OCI-LY1 (cell line): ENCODE data around the gene MMS19.

Source experiments
- EZH2 ChIP-seq: fragments of 200-600 bp; sonication (generic), shearing (Covaris generic); IDR thresholded peaks from 2 replicates; pipeline ENCODE4 v1.8.0; 2017; ENCODE audit warnings: borderline replicate concordance, mixed run types, mild to moderate bottlenecking, antibody characterized with exemption, low read length, moderate library complexity, mixed read lengths
- TF ChIP-seq, protein P1 (sequence below): fragments of 200-600 bp; sonication (generic), shearing (Covaris generic); IDR thresholded peaks from 2 replicates; pipeline ENCODE4 v1.5.1; 2017; ENCODE audit warnings: mild to moderate bottlenecking, antibody characterized with exemption, low read length, moderate library complexity, mixed read lengths

GRCh38 chr10:97408496-97408992 is 89.7 kb downstream of the MMS19 start:
- TF ChIP-seq EZH2, result no peak
- TF ChIP-seq, protein P1, sequence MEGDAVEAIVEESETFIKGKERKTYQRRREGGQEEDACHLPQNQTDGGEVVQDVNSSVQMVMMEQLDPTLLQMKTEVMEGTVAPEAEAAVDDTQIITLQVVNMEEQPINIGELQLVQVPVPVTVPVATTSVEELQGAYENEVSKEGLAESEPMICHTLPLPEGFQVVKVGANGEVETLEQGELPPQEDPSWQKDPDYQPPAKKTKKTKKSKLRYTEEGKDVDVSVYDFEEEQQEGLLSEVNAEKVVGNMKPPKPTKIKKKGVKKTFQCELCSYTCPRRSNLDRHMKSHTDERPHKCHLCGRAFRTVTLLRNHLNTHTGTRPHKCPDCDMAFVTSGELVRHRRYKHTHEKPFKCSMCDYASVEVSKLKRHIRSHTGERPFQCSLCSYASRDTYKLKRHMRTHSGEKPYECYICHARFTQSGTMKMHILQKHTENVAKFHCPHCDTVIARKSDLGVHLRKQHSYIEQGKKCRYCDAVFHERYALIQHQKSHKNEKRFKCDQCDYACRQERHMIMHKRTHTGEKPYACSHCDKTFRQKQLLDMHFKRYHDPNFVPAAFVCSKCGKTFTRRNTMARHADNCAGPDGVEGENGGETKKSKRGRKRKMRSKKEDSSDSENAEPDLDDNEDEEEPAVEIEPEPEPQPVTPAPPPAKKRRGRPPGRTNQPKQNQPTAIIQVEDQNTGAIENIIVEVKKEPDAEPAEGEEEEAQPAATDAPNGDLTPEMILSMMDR, result no peak
